Activated effector memory CD4-positive, alpha-beta T cell treated with Interleukin-2 at 50 U/mL for 16 hours (primary cell): ENCODE results near the gene TMC4.
"Not testable (repeated sequence)": the region's sequence is repeated elsewhere in the genome, so short reads cannot be mapped to it uniquely, and the experiment has no call there.

Source experiments
- DNase-seq: peaks from one replicate; pipeline ENCODE4 v3.0.0-alpha.2; 2020

TMC4 gene, protein sequence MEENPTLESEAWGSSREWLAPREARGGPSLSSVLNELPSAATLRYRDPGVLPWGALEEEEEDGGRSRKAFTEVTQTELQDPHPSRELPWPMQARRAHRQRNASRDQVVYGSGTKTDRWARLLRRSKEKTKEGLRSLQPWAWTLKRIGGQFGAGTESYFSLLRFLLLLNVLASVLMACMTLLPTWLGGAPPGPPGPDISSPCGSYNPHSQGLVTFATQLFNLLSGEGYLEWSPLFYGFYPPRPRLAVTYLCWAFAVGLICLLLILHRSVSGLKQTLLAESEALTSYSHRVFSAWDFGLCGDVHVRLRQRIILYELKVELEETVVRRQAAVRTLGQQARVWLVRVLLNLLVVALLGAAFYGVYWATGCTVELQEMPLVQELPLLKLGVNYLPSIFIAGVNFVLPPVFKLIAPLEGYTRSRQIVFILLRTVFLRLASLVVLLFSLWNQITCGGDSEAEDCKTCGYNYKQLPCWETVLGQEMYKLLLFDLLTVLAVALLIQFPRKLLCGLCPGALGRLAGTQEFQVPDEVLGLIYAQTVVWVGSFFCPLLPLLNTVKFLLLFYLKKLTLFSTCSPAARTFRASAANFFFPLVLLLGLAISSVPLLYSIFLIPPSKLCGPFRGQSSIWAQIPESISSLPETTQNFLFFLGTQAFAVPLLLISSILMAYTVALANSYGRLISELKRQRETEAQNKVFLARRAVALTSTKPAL

DNA sequence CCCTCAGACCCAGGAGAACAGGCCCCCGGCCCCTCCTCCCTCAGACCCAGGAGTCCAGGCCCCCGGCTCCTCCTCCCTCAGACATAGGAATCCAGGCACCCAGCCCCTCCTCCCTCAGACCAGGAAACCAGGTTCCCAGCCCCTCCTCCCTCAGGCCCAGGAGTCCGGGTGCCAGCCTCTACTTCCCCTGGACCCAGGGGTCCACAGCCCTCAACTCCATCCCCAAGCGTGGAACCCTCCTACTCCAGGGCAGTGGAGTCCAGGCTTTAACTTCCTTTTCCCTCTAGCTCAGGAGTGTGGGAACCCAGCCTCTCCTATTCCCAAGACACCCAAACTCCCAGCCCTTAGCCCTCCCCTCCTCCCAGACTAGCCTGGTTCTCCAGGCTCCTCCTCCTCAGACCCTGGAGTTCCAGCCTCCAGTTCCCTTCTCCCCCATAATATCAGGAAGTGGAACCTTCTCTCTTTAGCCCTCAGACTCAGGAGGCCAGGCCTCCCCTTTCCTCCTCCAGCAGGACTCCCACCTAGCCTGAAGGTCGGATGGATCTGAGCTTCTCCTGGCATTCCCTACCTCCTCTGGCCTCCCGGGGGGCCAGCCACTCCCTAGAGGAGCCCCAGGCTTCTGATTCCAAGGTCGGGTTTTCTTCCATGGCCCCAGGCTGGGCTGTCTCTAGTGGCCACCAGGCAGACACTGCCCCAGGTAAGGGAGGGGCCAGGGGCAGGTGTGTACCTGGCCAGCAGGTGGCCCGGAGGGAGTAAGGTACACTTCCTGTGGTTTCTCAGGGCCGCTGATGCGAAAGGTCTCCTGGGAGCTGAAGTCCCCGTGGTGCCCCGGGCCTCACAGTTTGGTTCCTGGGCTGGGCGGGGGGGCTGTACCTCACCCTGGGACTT, at the start of gene TMC4:
Gene TMC4 (minus strand): TSS at position 690 of the 888 bp plus-strand sequence. CDS start 43 bp downstream, at position 647.
- no peak for DNase-seq

DNA sequence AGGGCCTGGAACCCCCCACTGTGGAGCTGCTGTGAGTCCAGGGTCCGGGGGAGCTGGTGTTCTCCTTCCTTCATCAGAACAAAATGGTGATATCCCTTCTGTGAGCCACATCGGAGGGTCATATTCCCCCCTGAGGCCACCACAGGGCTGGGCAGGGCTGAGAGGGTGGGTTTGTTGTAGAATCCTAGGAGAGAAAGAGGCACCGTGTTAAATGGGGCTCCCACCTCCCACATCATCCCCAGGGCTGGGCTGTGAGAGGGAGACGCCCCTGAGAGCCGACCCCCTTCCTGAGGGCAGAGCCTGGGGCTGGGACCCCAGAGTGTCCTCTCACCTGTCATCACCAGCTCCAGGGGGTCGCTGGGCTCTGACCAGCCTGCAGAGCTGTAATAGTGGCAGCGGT, 49.0 kb upstream of the TMC4 start:
- not testable (repeated sequence) for DNase-seq

DNA sequence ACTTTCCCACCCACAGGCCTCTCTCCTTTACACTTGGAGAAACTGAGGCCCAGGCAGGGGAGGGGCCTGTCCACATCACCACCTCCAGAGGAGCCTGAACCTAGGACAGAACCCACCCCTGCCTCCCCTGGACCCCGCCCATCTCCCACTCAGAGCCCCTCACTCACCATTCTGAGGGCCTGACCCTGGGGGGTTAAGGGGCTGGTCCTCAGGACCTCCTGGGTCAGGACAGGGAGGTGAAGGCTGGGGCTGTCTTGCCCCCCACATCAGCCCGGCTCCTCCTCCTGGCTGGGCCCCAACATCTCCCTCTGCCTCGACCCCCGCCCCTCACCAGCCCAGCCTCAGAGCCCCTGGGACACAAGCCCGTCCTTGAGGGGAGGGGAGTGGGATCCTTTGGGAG, 46.7 kb upstream of the TMC4 start:
- not testable (repeated sequence) for DNase-seq

DNA sequence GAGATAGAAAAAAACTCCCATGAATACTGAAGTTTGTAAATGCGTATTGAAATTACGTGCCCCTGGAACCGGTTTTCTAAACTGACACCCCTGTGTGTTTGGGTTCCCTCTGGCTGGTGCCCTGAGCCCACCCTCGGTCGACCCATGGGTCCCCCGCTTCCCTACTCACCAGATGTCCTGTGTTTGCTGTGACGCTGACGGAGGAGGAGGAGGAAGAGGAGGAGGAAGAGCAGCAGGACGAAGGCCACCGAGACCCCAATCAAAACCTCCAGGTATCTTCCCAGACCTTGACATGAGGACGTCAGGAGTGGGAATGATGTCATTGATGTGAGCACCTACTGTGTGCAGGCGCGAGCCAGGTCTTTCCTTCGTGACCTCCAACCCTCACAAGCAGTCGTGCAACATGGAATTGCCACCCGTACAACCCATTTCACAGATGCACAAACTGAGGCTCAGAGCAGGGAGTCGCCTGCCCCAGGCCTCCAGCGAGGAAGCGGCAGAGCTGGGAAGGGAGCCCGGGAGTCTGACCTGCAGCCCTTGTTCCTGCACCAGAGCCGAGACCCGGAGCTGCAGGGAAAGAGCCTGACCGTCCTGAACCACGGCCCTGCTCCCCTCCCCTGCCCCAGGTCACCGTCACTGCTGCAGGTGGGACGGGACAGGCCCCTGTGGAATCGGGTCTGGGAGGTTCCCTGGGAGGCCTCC, 46.2 kb upstream of the TMC4 start:
- no peak for DNase-seq

DNA sequence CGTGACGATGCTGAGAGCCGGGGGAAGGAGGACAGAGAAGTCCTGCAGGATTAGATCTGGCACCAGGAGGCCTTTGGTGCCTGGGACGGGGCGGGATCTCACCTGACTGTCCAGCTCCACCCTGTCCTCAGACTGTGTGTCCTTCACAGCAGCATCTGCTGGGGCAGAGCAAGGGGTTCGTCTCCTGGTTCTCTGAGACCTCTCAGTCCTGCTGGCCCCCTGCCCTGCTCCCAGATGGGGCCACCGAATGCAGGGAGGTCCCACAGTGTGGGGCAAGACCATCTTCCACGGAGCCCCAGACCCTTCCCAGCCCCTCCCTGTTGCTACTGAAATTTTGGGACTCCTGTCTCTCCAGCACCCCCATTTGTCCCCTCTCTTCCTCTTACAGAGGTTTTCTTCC, 45.3 kb upstream of the TMC4 start:
- DNase-seq, result no peak

DNA sequence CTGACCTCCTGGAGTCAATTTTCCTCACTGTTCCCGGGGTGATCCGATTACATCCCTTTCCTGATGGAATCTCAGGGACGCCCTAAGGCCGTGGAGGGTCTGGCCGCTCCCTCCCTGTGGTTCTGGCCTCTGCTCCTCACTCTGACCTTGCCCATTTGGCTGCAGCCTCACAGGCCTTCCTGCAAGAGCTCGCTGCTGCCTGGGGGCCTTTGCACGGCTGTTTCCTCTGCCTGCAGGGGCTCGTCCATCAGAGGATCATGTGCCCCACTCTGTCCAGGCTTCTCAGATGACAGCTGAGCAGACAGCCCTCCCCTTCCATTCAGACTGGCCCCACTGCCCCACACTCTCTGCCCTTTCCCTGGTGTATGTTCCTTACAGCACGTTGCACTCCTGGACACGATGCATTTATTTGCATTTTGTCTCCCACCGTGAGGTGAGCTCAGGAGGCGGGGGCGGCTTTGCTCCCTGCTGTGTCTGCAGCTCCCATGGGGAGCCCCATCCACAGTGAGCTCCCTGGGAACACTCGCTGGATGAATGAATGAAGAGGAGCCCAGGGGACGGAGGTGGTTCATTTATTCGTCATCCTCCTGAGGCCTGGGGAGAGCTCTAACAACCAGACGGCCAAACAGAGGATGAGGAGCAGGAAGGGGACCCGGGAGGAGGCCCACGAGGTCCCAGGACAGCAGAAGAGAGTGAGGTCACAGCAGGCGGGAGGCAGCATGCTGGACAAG, 44.7 kb upstream of the TMC4 start:
- not testable (repeated sequence) for DNase-seq

DNA sequence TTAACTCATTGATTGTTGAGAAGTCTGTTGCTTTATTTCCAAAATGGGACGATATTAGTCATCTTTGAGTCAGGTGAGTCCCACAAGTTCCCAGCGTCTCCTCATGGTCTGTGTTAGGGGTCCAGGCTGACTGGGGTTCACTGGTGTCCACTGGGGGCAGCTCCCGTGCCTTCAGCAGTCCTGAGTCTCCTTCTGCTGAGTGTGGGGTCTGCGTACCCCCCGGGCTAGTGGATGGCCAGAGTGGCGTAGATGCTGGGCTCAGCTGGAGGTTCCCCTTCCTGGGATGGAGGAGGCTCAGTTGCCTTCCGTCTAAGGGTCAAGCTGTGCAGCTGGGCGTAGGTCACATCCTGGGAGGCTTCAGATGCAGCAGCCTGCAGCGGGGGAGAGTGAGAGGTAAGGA, 43.9 kb upstream of the TMC4 start:
- DNase-seq, result no peak

DNA sequence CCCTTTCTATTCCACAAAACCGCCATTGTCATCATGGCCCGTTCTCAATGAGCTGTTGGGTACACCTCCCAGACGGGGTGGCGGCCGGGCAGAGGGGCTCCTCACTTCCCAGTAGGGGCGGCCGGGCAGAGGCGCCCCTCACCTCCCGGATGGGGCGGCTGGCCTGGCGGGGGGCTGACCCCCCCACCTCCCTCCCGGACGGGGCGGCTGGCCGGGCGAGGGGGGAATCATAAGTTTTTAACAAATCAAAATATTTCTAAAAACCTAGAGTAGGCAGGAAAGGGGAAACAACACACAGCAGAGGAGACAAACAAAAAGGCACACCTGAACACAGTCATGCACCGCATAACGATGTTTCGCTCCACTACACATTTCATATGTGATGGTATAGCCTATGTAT, 41.8 kb upstream of the TMC4 start:
- DNase-seq, result not testable (repeated sequence)

DNA sequence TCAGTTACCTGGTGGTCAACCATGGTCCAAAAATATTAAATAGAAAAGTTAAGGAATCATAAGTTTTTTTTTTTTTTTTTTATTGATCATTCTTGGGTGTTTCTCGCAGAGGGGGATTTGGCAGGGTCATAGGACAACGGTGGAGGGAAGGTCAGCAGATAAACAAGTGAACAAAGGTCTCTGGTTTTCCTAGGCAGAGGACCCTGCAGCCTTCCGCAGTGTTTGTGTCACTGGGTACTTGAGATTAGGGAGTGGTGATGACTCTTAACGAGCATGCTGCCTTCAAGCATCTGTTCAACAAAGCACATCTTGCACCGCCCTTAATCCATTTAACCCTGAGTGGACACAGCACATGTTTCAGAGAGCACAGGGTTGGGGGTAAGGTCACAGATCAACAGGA, 41.3 kb upstream of the TMC4 start:
- DNase-seq, result not testable (repeated sequence)

DNA sequence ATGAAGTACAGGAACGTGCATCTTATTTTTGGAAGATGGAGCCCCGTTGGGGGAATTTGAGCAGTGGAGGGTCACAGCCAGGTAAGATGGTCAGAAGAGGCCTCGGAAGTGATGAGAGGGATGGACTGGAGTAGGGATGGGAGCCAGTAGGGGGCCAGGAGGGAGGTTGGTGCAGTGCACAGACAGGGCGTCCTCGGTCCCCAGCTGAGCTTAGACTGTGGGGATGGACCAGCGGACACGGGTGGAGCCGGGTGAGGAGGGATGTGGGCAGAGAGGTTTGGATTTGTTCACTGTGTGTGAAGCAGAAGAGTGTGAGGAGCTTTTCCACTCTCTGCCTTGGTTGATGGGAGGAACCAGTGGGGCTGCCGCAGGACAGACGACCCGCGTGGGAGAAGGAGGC, 38.3 kb upstream of the TMC4 start:
- no peak for DNase-seq

DNA sequence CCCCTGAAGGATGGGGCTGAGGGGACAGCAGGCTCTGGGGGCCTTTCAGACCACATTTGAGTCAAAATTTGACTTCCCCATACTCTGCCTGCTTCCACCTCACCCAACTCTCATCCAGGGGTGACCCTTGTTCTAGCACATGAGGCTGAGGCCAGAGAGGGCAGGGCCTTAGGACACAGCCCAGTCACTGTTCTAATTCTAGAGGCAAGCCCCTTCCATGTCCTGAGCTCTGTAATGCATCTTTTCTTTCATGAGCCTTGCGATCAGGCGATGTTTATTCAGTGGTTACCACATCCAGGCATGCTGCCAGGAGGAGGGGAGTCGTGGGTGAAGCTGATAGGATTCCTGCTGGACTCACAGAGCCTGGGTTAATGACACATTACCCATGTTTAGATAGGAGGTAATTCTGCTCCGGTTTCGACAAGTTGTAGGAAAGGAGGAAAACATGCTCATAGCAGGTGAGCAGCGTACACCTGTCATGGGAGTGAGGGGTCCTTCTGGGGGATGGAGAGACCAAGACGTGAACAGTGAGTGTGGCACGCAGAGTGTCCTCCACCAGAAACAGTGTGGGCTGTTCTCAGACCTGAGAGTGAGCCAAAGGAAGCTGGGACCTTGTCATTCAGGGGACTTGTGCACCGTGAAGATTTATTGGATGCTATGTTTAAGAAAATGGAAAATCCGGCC, 37.0 kb upstream of the TMC4 start:
- DNase-seq, result no peak

DNA sequence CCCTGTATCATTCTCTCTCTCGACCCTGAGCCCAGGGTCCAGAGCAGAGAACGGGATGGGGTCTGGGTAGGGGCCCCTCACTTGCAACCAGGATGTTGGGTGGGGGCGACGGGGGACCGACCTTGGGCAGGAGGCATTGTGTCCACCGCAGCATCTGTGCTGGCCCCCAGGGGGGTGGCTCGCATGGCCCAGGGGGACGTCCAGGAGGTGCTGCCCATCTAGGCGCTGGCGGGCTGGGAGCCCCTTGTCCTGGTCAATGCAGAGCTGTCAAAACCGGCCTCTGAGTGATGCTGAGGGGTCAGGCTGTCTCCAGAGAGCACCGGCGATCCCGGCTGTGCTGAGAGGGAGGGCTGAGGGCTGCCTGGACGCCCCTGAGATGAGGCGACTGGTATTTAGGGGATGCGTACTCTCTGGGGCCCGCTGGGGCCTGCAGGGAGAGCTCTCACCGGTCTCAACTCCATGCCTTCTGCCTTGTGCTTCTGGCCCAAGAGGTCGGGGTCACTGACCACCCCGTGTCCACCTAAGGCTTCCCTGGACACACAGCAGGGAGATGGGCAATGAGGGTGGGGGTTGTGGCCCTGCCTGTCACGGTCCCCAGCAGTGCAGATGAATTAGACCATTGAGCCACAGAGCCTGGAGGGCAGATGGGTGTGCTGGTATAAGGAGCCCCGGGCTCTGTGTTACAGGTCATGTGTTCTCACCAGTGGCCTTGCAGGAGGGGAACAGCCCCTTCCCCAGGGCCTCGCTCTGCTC, 36.3 kb upstream of the TMC4 start:
- no peak for DNase-seq

DNA sequence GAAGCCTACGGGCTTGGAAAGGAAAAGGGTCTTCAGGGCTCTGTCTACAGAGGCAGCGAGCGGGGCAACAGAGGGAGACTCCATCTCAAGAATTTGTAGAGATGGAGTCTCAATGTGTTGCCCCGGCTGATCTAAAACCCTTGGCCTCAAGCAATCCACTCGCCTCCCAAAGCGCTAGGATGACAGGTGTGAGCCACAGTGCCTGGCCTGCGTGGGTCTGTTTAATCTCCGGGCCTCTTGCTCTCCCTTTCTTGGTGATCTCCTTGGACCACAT, 35.8 kb upstream of the TMC4 start:
- DNase-seq, result no peak

DNA sequence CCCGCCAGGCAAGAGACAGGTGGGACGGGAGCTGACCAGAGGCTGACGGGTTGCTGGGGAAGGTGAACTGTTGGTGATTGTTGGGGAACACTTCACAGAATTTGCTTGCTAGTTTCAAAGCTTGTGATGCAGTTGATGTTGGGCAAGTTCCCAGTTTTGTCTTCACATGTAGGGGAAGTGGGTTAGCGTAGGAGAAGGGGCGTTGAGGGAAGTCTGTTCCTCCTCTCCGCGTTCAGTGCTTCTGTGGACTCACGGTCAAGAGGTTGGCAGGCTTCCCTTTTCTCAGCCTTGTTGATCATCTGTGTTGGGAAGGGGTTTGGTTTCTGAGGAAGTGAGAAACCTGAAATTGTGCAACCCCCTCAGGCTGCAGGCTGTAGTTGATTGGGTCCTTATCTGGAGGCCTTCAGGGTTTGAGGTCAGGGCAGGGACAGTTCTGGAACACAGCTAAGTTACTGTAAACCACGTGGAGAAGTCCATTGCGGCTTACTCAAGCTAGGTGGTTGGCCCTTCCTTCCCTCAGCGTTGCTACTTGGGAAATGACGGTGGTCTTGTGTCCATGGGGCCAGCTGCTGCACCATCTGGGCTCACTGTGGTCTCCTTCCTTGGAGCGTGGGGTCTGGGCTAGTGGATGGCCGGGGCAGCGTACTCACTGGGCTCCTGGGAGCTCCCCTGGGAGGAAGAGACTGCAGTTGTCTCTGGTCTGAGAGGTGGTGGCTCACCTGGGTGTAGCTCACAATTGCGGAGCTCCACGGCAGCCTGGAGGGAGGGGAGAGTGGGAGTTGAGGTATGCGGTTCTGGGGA, 35.2 kb upstream of the TMC4 start:
- DNase-seq, result no peak

DNA sequence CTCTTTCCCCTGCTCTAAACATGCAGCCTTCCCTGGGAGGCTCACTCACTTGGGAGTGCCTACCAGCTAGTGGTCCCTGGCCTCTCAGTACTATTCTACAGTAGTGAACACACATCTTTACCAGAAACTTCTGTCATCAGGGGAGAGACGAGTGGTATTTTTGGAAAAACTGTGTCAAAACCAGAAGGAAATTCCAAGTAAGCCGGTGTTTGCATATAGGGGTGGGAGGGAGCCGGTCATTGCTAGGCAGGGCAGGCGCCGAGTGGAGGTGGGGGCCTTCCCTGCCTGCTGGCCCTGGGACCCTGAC, 34.7 kb upstream of the TMC4 start:
- no peak for DNase-seq

DNA sequence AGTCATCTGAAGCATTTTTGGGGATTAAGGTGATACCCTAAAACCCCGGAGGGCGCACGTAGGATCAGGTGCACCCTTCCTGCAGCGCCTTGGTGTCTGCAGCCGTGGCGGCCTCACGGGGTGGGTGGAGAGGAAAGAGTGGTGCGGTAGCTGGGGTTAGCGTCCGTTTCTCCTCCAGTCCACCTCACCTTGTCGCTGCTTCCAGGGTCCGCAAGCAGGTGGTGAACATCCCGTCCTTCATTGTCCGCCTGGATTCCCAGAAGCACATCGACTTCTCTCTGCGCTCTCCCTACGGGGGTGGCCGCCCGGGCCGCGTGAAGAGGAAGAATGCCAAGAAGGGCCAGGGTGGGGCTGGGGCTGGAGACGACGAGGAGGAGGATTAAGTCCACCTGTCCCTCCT, 34.2 kb upstream of the TMC4 start:
- DNase-seq, result not testable (repeated sequence)

DNA sequence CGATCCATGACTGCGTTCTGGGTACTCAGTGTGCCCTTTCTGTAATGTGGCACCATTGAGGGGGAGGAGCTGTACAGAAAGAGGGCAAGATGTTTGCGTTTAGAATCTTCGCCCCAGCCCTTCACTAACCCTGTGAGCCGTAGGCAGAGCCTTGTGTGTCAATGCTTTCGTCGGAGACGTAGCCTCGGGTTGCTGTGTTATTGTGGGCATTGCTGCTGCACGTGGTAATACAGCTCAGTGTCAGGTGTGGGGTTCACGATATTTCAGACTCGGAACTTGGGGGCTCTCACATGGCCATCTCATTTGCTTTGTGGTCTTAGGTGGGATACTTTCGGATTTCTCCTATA, 33.8 kb upstream of the TMC4 start:
- no peak for DNase-seq

DNA sequence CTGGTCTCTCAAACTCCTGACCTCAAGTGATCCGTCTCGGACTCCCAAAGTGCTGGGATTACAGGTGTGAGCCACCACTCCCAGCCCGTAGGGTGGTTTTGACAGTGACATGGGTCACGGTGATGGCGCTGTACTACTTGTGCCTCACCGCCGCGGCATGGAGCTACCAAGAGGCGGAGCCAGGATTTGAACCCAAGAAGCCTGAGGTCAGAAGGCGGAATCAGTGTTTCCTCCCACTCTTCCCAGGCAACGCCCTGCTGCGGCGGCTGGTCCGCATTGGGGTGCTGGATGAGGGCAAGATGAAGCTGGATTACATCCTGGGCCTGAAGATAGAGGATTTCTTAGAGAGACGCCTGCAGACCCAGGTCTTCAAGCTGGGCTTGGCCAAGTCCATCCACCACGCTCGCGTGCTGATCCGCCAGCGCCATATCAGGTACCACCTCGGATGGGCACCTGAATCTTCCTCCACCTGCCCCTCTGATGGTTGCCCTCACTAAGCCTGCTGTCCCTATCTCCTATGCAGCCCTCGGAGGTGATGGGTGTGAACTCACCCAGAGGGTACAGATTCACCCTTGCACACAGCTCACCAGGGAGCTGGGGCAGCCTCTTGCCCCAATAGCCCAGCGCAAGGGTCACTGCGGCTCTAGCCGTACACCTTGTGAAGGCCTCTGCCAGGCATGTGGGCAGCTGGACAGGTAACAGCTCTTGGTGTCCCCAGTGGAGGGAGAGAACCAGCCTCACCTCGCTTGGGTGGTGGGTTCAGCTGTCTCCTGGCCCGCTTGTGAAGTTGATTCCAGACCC, 33.3 kb upstream of the TMC4 start:
- no peak for DNase-seq

DNA sequence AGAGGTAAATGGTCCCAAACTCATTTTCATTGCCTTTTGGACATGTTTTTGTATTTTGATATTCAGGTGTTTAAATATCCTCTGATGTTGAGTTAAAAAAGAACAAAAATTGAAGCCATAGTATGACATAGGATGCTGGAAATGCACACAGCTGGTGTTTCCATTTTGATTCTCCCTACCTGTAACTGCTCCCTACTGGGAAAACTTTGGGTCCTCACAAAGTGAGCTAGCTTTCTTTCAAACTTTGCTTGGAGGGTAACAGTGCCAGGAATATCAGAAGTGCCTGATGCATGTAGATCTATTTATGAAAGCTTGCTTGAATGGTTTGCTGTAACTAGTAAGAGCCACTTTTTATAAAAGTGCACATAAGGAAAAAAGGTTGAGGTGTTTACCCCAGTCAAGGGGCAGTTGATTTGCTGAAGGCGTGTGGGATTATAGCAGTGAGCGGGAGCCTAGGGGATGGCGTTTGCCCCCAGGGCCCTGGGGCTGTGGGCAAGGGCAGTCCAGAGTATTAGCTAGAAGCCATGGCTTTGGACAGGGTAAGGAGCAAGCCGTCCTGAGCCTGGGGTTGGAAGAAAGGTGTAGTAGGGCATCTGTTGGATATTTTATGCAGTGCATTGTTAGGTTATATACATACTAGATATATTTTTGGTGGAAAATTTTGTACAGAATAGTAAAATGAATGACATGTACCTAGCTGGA, 32.0 kb upstream of the TMC4 start:
- DNase-seq, result no peak
